Bone marrow (tissue), 2 donors: ENCODE measurements around the gene CCDC171.

ENCODE experiments used
- DNase-seq, 2 donors: peaks; one replicate each; lab custom pipeline; 2025; lab: John Stamatoyannopoulos, UW

The CCDC171 gene

GRCh38 chr9:15882328-15882727 lies 329.5 kb downstream of the CCDC171 start:
- DNase-seq, result no peak

GRCh38 chr9:15882883-15883282 lies 330.0 kb downstream of the CCDC171 start:
- DNase-seq, result no peak

GRCh38 chr9:15885464-15885863 lies 332.6 kb downstream of the CCDC171 start:
- DNase-seq, result no peak

- no peak for DNase-seq
These were observed 336.7 kb downstream of the CCDC171 start for GRCh38 chr9:15889555-15889954.

- no peak for DNase-seq
These were observed 348.7 kb downstream of the CCDC171 start for GRCh38 chr9:15901572-15901971.

- no peak for DNase-seq
These were observed 356.5 kb downstream of the CCDC171 start for GRCh38 chr9:15909297-15909696.

GRCh38 chr9:15915711-15916110 lies 362.9 kb downstream of the CCDC171 start:
- no peak for DNase-seq

- no peak for DNase-seq
These were observed 374.3 kb downstream of the CCDC171 start for GRCh38 chr9:15927161-15927560.

GRCh38 chr9:15935661-15936305 lies 382.9 kb downstream of the CCDC171 start:
- no peak for DNase-seq

GRCh38 chr9:15936306-15936921 lies 383.6 kb downstream of the CCDC171 start:
- DNase-seq, result no peak

- DNase-seq, result no peak
These were observed 390.1 kb downstream of the CCDC171 start for GRCh38 chr9:15942831-15943424.

GRCh38 chr9:15944341-15944740 lies 391.5 kb downstream of the CCDC171 start:
- no peak for DNase-seq

GRCh38 chr9:15959663-15960062 lies 406.8 kb downstream of the CCDC171 start:
- no peak for DNase-seq

GRCh38 chr9:15961217-15961616 lies 408.4 kb downstream of the CCDC171 start:
- DNase-seq, result no peak

- no peak for DNase-seq
These were observed 412.5 kb downstream of the CCDC171 start for GRCh38 chr9:15965246-15965745.

GRCh38 chr9:15966471-15966870 lies 413.6 kb downstream of the CCDC171 start:
- DNase-seq, result no peak

- DNase-seq, result no peak
These were observed 414.2 kb downstream of the CCDC171 start for GRCh38 chr9:15967068-15967467.

GRCh38 chr9:15972760-15973159 lies 419.9 kb downstream of the CCDC171 start:
- DNase-seq, result no peak

- DNase-seq, result no peak
These were observed 422.4 kb downstream of the CCDC171 start for GRCh38 chr9:15975101-15975778.

GRCh38 chr9:15977438-15977837 lies 424.6 kb downstream of the CCDC171 start:
- DNase-seq, result no peak

- no peak for DNase-seq
These were observed 429.3 kb downstream of the CCDC171 start for GRCh38 chr9:15982182-15982581.

- no peak for DNase-seq
These were observed 446.8 kb downstream of the CCDC171 start for GRCh38 chr9:15999422-16000339.
